ENCODE results near the gene SETD2.

GRCh38 chr3:47065681-47066080, 98.2 kb downstream of the SETD2 start:
- TF ChIP-seq CTCF (IDR thresholded peaks at IDR 0.05 in 4 of 5, conservative IDR thresholded peaks at IDR 0.05 in 1 of 5) (no peak), POLR2A (IDR thresholded peaks at IDR 0.05) (no peak)

All from gastrocnemius medialis (tissue), 4 donors.